B cell (primary cell): Measurements from ENCODE around the gene KISS1R. TPM values are rescaled to one million over a fixed set of nuclear protein-coding genes. Genes with fewer than 3 reads are reported as not detected.
A peak's percentile ranks its signal among the peaks of the same experiment; 100 is the strongest.

ENCODE experiments used
- ATAC-seq: fragments of 200-7000 bp; cut with Tn5 transposase; one replicate; pipeline ENCODE4 v1.10.0; 2021; ENCODE audit warnings: low read depth, mild to moderate bottlenecking, moderate number of reproducible peaks, moderate library complexity
- CTCF ChIA-PET: fragments of 350-600 bp; sonication (Branson Sonifier 250); formaldehyde crosslinking; loops from one replicate; lab custom pipeline; 2021; ENCODE audit warnings: antibody characterized with exemption, inconsistent platforms; lab: Charles Lee
- POLR2A ChIA-PET: fragments of 350-600 bp; sonication (Branson Sonifier 250); formaldehyde crosslinking; loops from one replicate; lab custom pipeline; 2021; ENCODE audit warnings: antibody characterized with exemption; lab: Charles Lee
- DNase-seq: peaks from one replicate; pipeline ENCODE4 v3.0.0; 2013
- H2AFZ ChIP-seq: 2 replicates; pipeline ENCODE4 v1.6.1; 2012; ENCODE audit warnings: mild to moderate bottlenecking, low read depth, low read length; ENCODE audit not compliant: insufficient read depth, poor library complexity, severe bottlenecking
- H3K27ac ChIP-seq, 2 donors: 1 replicate in 1 of 2; 2 replicates in 1 of 2; pipeline ENCODE4 v1.5.1; 2012 to 2013; ENCODE audit warnings: low read length in 2 of 2, mild to moderate bottlenecking in 2 of 2, moderate library complexity in 1 of 2
- H3K27me3 ChIP-seq, 4 experiments: fragments of 200-600 bp in 1 of 4; sonication (generic) in 1 of 4; replicated peaks in 1 of 4; 1 replicate in 2 of 4; 2 replicates in 2 of 4; pipeline versions ENCODE4 v1.6.1 to v1.7.0; 2013 to 2016; ENCODE audit warnings: low read length in 3 of 4, mild to moderate bottlenecking in 2 of 4, mixed read lengths in 1 of 4, moderate library complexity in 1 of 4; ENCODE audit not compliant: insufficient read depth in 4 of 4, control insufficient read depth in 3 of 4; ENCODE audit errors: control extremely low read depth in 1 of 4
- H3K36me3 ChIP-seq, 2 experiments: replicated peaks in 1 of 2; 1 replicate in 1 of 2; 2 replicates in 1 of 2; pipeline versions ENCODE4 v1.6.1 to v1.7.1; 2013; ENCODE audit warnings: low read length in 1 of 2; ENCODE audit not compliant: insufficient read depth in 2 of 2, control insufficient read depth in 1 of 2; ENCODE audit errors: control extremely low read depth in 1 of 2, extremely low read depth in 1 of 2
- H3K4me1 ChIP-seq, 2 donors: fragments of 200-600 bp in 1 of 2; sonication (generic) in 1 of 2; 1 replicate in 1 of 2; 2 replicates in 1 of 2; pipeline versions ENCODE4 v1.5.1 to v1.6.1; 2013 to 2017; ENCODE audit warnings: low read length in 2 of 2; ENCODE audit not compliant: control insufficient read depth in 2 of 2, insufficient read depth in 2 of 2
- H3K4me2 ChIP-seq: replicated peaks from 2 replicates; pipeline ENCODE3; 2012; ENCODE audit warnings: mild to moderate bottlenecking, low read depth, low read length; ENCODE audit not compliant: poor library complexity, severe bottlenecking
- H3K4me3 ChIP-seq, 5 experiments: fragments of 200-600 bp in 1 of 5; sonication (generic) in 1 of 5; 1 replicate in 3 of 5; 2 replicates in 2 of 5; pipeline versions ENCODE4 v1.5.1 to v1.7.0; 2011 to 2016; ENCODE audit warnings: low read length in 4 of 5, mild to moderate bottlenecking in 4 of 5, low read depth in 2 of 5, control low read depth in 1 of 5, moderate library complexity in 1 of 5; ENCODE audit not compliant: insufficient read depth in 1 of 5; ENCODE audit errors: control extremely low read depth in 1 of 5, extremely low read depth in 1 of 5
- H3K79me2 ChIP-seq: fragments of 200-600 bp; sonication (generic); one replicate; pipeline ENCODE4 v1.6.0; 2016; ENCODE audit warnings: low read length; ENCODE audit not compliant: control insufficient read depth, insufficient read depth
- H3K9ac ChIP-seq: fragments of 200-600 bp; sonication (generic); 2 replicates; pipeline ENCODE4 v1.6.1; 2017; ENCODE audit warnings: mild to moderate bottlenecking, low read length, moderate library complexity
- H3K9me3 ChIP-seq, 3 donors: one replicate each; pipeline versions ENCODE4 v1.6.1 to v1.7.1; 2013; ENCODE audit warnings: low read length in 2 of 3; ENCODE audit not compliant: control insufficient read depth in 2 of 3, insufficient read depth in 1 of 3; ENCODE audit errors: control extremely low read depth in 1 of 3
- H4K20me1 ChIP-seq: 2 replicates; pipeline ENCODE4 v1.6.0; 2012; ENCODE audit warnings: mild to moderate bottlenecking, low read length; ENCODE audit not compliant: insufficient read depth, control insufficient read depth, poor library complexity, severe bottlenecking
- H3K27ac Mint-ChIP-seq: one replicate; pipeline ENCODE4 v1.8.0; 2021; ENCODE audit warnings: mixed read lengths
- H3K27me3 Mint-ChIP-seq: one replicate; pipeline ENCODE4 v1.8.0; 2021; ENCODE audit warnings: mixed read lengths
- H3K4me1 Mint-ChIP-seq: one replicate; pipeline ENCODE4 v1.8.0; 2021; ENCODE audit warnings: mixed read lengths
- H3K4me3 Mint-ChIP-seq: one replicate; pipeline ENCODE4 v1.8.0; 2021; ENCODE audit warnings: mixed read lengths
- H3K9me3 Mint-ChIP-seq: one replicate; pipeline ENCODE4 v1.8.0; 2022; ENCODE audit warnings: mixed read lengths; ENCODE audit not compliant: insufficient read depth
- CTCF ChIP-seq: fragments of 200-600 bp; IDR thresholded peaks from one replicate; pipeline ENCODE4 v1.8.0; 2022; ENCODE audit warnings: antibody characterized with exemption, mild to moderate bottlenecking
- EZH2 ChIP-seq: IDR thresholded peaks from 2 replicates; pipeline ENCODE4 v1.6.1; 2012; ENCODE audit warnings: borderline replicate concordance, low read depth, mild to moderate bottlenecking, moderate library complexity, low read length; ENCODE audit not compliant: insufficient read depth, poor library complexity, severe bottlenecking
- WGBS: methylation state at CpG from one replicate; pipeline ENCODE4 v1.1.5; 2013; ENCODE audit warnings: missing lambda C conversion rate; ENCODE audit not compliant: insufficient coverage; 5-methylcytosine and 5-hydroxymethylcytosine counted together
- intact Hi-C: fragments of 100-400 bp; cut with micrococcal nuclease; formaldehyde crosslinking; loops from one replicate; pipeline ENCODE4 v1.10.0; 2022
- polyA plus RNA-seq: library from polyadenylated mRNA; depleted of rRNA; stranded (reverse); fragments of >200 nt; gene quantifications from 2 replicates; pipeline ENCODE4 v1.2.3, GENCODE V29; 2012
- total RNA-seq, 2 donors: library from RNA; stranded (reverse); fragments of 120-200 nt in 1 of 2; gene quantifications; 1 replicate in 1 of 2; 2 replicates in 1 of 2; pipeline versions ENCODE4 v1.2.3 to v1.2.4, GENCODE V29; 2013 to 2022

KISS1R gene
- total and polyA plus RNA-seq, 2 donors (not counting 1 experiment from before 2014, with no cell fraction given), result 0.79 to 1.3 TPM

GRCh38 chr19:953445-954271 lies 36.5 kb downstream of the KISS1R start:
- 46% methylated on average over 20 of the region's 33 CpGs for WGBS
- Mint-ChIP-seq H3K4me3 (peak overlapping the region; percentile 70), H3K4me1 (peaks cover 40% of the 10 kb centered on the region), H3K9me3 (no peaks in the 10 kb centered on the region), H3K27ac (peak overlapping the region; percentile 70), H3K27me3 (no peaks in the 10 kb centered on the region)
- ChIA-PET POLR2A (interaction anchor here (0.9 kb wide), 1 partner anchor 10 kb away, joined by 3 read pairs; no protein-coding TSS in a partner anchor), CTCF (interaction anchor here (0.6 to 1.2 kb wide), 2 partner anchors 30 to 31 kb away, joined by 3 to 4 read pairs; partner anchors contain the start of gene WDR18)
- H3K9me3 ChIP-seq, result no peaks in the 10 kb centered on the region
- H4K20me1 ChIP-seq, result peaks cover 50% of the 10 kb centered on the region
- TF ChIP-seq CTCF (no peak), EZH2 (no peak)
- no peaks in the 10 kb centered on the region for H3K27me3 ChIP-seq
- intact Hi-C loops, result no loop called here
- peak overlapping the region; percentile 77 for H3K4me2 ChIP-seq
- H3K4me3 ChIP-seq, result peak overlapping the region in 3 of 5 experiments; percentile 35 to 58 (median 47)
- peak overlapping the region; percentile 60 for H3K9ac ChIP-seq
- no peak overlapping the region for H2AFZ ChIP-seq
- ATAC-seq, result no peak
- peaks cover 0 to 2% of the 10 kb centered on the region in 2 experiments for H3K36me3 ChIP-seq
- H3K4me1 ChIP-seq, result peaks cover 32 to 64% of the 10 kb centered on the region in 2 donors
- DNase-seq, result no peak
- H3K79me2 ChIP-seq, result peaks cover 69% of the 10 kb centered on the region
- H3K27ac ChIP-seq, result no peak overlapping the region

- intact Hi-C loops, result no loop called here
- H3K4me1 ChIP-seq, result peaks cover 26 to 58% of the 10 kb centered on the region in 2 donors
- peaks cover 0 to 2% of the 10 kb centered on the region in 2 experiments for H3K36me3 ChIP-seq
- H3K4me3 ChIP-seq, result no peak overlapping the region
- Mint-ChIP-seq H3K4me3 (peak overlapping the region; percentile 34), H3K9me3 (no peaks in the 10 kb centered on the region), H3K27ac (peak overlapping the region; percentile 77), H3K27me3 (no peaks in the 10 kb centered on the region), H3K4me1 (peaks cover 38% of the 10 kb centered on the region)
- peak overlapping the region; percentile 77 for H3K4me2 ChIP-seq
- no peaks in the 10 kb centered on the region for H3K9me3 ChIP-seq
- POLR2A ChIA-PET, result interaction anchor here (0.6 to 0.9 kb wide), 2 partner anchors 10 to 26 kb away, joined by 3 read pairs; no protein-coding TSS in a partner anchor
- ATAC-seq (no peak), DNase-seq (no peak)
- H3K27ac ChIP-seq, result peak overlapping the region in 1 of 2 donors; percentile 15
- CTCF ChIA-PET, result interaction anchor here (0.7 to 1.2 kb wide), 2 partner anchors 27 to 30 kb away, joined by 3 read pairs; partner anchors contain the start of gene WDR18
- WGBS, result 76% methylated on average over 12 of the region's 14 CpGs
- no peak for TF ChIP-seq CTCF
- H3K9ac ChIP-seq, result no peak overlapping the region
- H2AFZ ChIP-seq, result no peak overlapping the region
- peaks cover 66% of the 10 kb centered on the region for H3K79me2 ChIP-seq
- H3K27me3 ChIP-seq, result no peaks in the 10 kb centered on the region
- peaks cover 50% of the 10 kb centered on the region for H4K20me1 ChIP-seq
Observed at GRCh38 chr19:954272-954671, 37.1 kb downstream of the KISS1R start.
